Fibroblast of lung (primary cell): Measurements from ENCODE around the gene SEL1L2. TPM values are rescaled to one million over a fixed set of nuclear protein-coding genes. Genes with fewer than 3 reads are reported as not detected.

Experiments
- DNase-seq, 2 donors: peaks; one replicate each; pipeline versions ENCODE4 v3.0.0 to v3.0.0-alpha.2; 2010; ENCODE audit warnings: low read depth in 2 of 2
- H2AFZ ChIP-seq: 2 replicates; pipeline ENCODE4 v1.5.1; 2012; ENCODE audit warnings: low read length, control low read depth, inconsistent platforms
- H3K27ac ChIP-seq: 2 replicates; pipeline ENCODE4 v1.5.1; 2011; ENCODE audit warnings: low read length, control low read depth; ENCODE audit not compliant: insufficient read depth
- H3K27me3 ChIP-seq: 2 replicates; pipeline ENCODE4 v1.5.1; 2011; ENCODE audit warnings: mild to moderate bottlenecking, low read length; ENCODE audit not compliant: control insufficient read depth, insufficient read depth
- H3K36me3 ChIP-seq: 2 replicates; pipeline ENCODE4 v1.5.1; 2011; ENCODE audit warnings: low read length; ENCODE audit not compliant: control insufficient read depth, insufficient read depth
- H3K4me1 ChIP-seq: 2 replicates; pipeline ENCODE4 v1.5.1; 2011; ENCODE audit warnings: low read length; ENCODE audit not compliant: control insufficient read depth, insufficient read depth; ENCODE audit errors: extremely low read depth
- H3K4me2 ChIP-seq: 2 replicates; pipeline ENCODE4 v1.5.1; 2011; ENCODE audit warnings: low read length, control low read depth; ENCODE audit not compliant: insufficient read depth; ENCODE audit errors: extremely low read depth
- H3K4me3 ChIP-seq, 4 experiments: fragments of 200-600 bp in 1 of 4; sonication (generic) in 1 of 4; replicated peaks in 1 of 4; 2 replicates each; pipeline ENCODE4 v1.5.1; 2011 to 2016; ENCODE audit warnings: low read length in 4 of 4, low read depth in 3 of 4, mild to moderate bottlenecking in 3 of 4, control low read depth in 2 of 4, inconsistent platforms in 1 of 4, mixed read lengths in 1 of 4; ENCODE audit not compliant: insufficient read depth in 1 of 4; ENCODE audit errors: control extremely low read depth in 1 of 4
- H3K79me2 ChIP-seq: 2 replicates; pipeline ENCODE4 v1.5.1; 2012; ENCODE audit warnings: mild to moderate bottlenecking, low read length, inconsistent platforms; ENCODE audit not compliant: control insufficient read depth, insufficient read depth
- H3K9ac ChIP-seq: 2 replicates; pipeline ENCODE4 v1.5.1; 2011; ENCODE audit warnings: mild to moderate bottlenecking, low read length, control low read depth; ENCODE audit not compliant: insufficient read depth
- H3K9me3 ChIP-seq: 2 replicates; pipeline ENCODE4 v1.5.1; 2012; ENCODE audit warnings: low read depth, low read length; ENCODE audit not compliant: control insufficient read depth, insufficient read depth
- H4K20me1 ChIP-seq: 2 replicates; pipeline ENCODE4 v1.5.1; 2011; ENCODE audit warnings: low read length; ENCODE audit not compliant: control insufficient read depth, insufficient read depth; ENCODE audit errors: extremely low read depth
- EZH2 ChIP-seq: IDR thresholded peaks from 2 replicates; pipeline ENCODE4 v1.5.1; 2012; ENCODE audit warnings: low read length, control low read depth, mild to moderate bottlenecking; ENCODE audit errors: missing control alignments
- polyA plus RNA-seq, 2 donors: library from polyadenylated mRNA; depleted of rRNA in 1 of 2; stranded (reverse) in 1 of 2; unstranded in 1 of 2; fragments of >200 nt; gene quantifications; 2 replicates each; pipeline ENCODE4 v1.2.1, GENCODE V29; 2011 to 2012; ENCODE audit warnings: missing spikeins in 1 of 2
- total RNA-seq: library from RNA; depleted of rRNA; stranded (reverse); fragments of >200 nt; gene quantifications from 2 replicates; pipeline ENCODE4 v1.2.1, GENCODE V29; 2014
- TF ChIP-seq, protein P1 (sequence below), 2 donors: IDR thresholded peaks in 1 of 2; conservative IDR thresholded peaks in 1 of 2; 1 replicate in 1 of 2; 2 replicates in 1 of 2; pipeline ENCODE4 v1.5.1; 2011 to 2012; ENCODE audit warnings: low read length in 2 of 2, control low read depth in 1 of 2, inconsistent platforms in 1 of 2, low read depth in 1 of 2, mild to moderate bottlenecking in 1 of 2

Gene SEL1L2
- total and polyA plus RNA-seq, 2 donors (not counting 1 experiment from before 2014, with no cell fraction given): not detected

DNA sequence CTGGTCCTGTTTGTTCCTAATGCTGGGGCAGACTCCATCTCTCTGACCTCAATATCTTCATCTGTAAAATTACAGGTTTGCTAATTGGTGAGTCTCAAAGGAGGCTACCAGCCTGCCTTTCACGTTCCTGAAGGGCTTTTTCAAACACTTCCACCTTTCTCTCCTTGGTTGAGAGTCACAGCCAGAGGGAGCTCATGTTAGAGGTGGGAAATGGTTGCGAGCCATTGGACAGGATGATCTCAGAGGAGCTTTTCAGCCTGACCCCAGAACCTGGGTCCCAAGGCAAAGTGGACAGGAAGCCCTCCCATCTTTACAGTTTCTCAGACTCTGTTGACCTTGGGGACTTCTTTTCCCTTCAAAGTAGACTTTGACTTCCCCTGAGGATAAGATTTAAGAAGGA lies 168.0 kb downstream of the SEL1L2 start:
- TF ChIP-seq, protein P1, sequence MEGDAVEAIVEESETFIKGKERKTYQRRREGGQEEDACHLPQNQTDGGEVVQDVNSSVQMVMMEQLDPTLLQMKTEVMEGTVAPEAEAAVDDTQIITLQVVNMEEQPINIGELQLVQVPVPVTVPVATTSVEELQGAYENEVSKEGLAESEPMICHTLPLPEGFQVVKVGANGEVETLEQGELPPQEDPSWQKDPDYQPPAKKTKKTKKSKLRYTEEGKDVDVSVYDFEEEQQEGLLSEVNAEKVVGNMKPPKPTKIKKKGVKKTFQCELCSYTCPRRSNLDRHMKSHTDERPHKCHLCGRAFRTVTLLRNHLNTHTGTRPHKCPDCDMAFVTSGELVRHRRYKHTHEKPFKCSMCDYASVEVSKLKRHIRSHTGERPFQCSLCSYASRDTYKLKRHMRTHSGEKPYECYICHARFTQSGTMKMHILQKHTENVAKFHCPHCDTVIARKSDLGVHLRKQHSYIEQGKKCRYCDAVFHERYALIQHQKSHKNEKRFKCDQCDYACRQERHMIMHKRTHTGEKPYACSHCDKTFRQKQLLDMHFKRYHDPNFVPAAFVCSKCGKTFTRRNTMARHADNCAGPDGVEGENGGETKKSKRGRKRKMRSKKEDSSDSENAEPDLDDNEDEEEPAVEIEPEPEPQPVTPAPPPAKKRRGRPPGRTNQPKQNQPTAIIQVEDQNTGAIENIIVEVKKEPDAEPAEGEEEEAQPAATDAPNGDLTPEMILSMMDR (conservative IDR thresholded peaks at IDR 0.05 in 1 of 2, IDR thresholded peaks at IDR 0.05 in 1 of 2; ENCODE audit: low read depth in 1 of 2, low read length in 2 of 2): no peak
- no peak for TF ChIP-seq EZH2
- no peaks in the 10 kb centered on the region for H4K20me1 ChIP-seq
- H3K79me2 ChIP-seq: no peaks in the 10 kb centered on the region
- H2AFZ ChIP-seq: no peak overlapping the region
- no peaks in the 10 kb centered on the region for H3K36me3 ChIP-seq
- no peak overlapping the region for H3K4me2 ChIP-seq
- peaks cover 5% of the 10 kb centered on the region for H3K27me3 ChIP-seq
- no peak overlapping the region for H3K27ac ChIP-seq
- no peak overlapping the region for H3K9ac ChIP-seq
- no peak for DNase-seq
- H3K9me3 ChIP-seq: no peaks in the 10 kb centered on the region
- no peak overlapping the region for H3K4me3 ChIP-seq
- H3K4me1 ChIP-seq: no peaks in the 10 kb centered on the region

DNA sequence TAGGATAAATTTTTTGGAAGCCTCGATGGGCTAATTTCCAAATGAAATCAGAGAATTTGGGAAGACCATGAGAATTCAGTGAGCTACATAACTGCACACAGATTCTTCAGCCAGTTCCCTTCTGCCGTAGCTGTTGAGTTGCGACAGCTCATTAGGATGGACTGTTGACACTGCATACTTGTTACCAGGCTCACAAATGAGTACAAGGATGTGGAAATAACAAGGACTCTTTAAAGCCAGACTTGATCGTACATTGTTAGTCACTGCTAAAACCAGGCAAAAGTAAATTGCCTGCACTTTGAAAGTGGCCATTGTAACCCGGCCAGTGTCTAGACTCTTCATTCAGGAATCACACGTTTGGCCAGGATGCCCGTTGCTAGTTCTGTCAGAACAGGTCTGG lies 168.5 kb downstream of the SEL1L2 start:
- Histone ChIP-seq H3K4me2 (no peak overlapping the region), H3K9me3 (no peaks in the 10 kb centered on the region), H4K20me1 (no peaks in the 10 kb centered on the region), H2AFZ (no peak overlapping the region), H3K79me2 (no peaks in the 10 kb centered on the region), H3K36me3 (no peaks in the 10 kb centered on the region), H3K4me1 (no peaks in the 10 kb centered on the region), H3K4me3 (no peak overlapping the region), H3K27ac (no peak overlapping the region), H3K27me3 (peaks cover 5% of the 10 kb centered on the region), H3K9ac (no peak overlapping the region)
- DNase-seq: peak in 1 of 2 donors; percentile 12
- TF ChIP-seq EZH2: no peak
- TF ChIP-seq, protein P1 (conservative IDR thresholded peaks at IDR 0.05 in 1 of 2, IDR thresholded peaks at IDR 0.05 in 1 of 2; ENCODE audit: low read depth in 1 of 2, low read length in 2 of 2): no peak

DNA sequence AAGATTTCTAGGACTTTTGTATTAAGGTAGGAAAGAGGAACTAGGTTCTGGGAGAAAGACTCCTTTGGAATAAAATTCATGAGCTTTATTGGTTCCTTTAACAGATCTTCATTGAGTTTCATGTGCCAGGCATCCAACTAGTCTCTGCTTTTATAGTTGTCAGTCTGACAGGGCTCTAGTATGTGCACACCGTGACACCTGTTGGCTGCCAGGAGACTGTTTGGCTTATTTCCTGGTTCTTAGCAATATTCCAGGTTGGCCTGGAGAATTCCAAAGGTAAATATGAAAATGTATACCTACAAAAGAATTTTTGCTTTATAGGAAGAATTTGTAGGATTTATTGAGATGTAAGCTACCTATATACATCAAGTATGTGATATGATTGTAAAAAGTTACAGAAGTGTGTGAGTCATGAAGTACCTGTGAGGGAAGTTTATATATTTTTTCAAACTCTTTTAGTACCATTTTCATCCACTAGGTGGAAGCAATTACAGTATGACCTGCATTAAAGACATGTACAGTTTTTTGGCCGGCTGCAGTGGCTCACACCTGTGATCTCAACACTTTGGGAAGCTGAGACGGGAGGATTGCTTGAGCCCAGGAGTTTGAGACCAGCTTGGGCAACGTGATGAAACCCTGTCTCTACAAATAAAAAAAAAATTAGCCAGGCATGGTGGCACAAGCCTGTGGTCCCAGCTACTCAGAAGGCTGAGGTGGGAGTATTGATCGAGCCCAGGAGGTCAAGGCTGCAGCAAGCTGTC lies 170.3 kb downstream of the SEL1L2 start:
- no peaks in the 10 kb centered on the region for H3K79me2 ChIP-seq
- H3K4me1 ChIP-seq: no peaks in the 10 kb centered on the region
- no peaks in the 10 kb centered on the region for H4K20me1 ChIP-seq
- H3K36me3 ChIP-seq: peaks cover 2% of the 10 kb centered on the region
- no peak overlapping the region for H3K27ac ChIP-seq
- no peak overlapping the region for H3K4me2 ChIP-seq
- no peaks in the 10 kb centered on the region for H3K9me3 ChIP-seq
- H3K9ac ChIP-seq: no peak overlapping the region
- no peaks in the 10 kb centered on the region for H3K27me3 ChIP-seq
- peak; percentile 49 to 52 for DNase-seq
- no peak overlapping the region for H3K4me3 ChIP-seq
- no peak overlapping the region for H2AFZ ChIP-seq
- TF ChIP-seq EZH2: no peak
- TF ChIP-seq, protein P1 (conservative IDR thresholded peaks at IDR 0.05 in 1 of 2, IDR thresholded peaks at IDR 0.05 in 1 of 2; ENCODE audit: low read depth in 1 of 2, low read length in 2 of 2): peak; percentile 14 to 51
